ENCODE measurements around the gene PTCD3.

Gene PTCD3

DNA sequence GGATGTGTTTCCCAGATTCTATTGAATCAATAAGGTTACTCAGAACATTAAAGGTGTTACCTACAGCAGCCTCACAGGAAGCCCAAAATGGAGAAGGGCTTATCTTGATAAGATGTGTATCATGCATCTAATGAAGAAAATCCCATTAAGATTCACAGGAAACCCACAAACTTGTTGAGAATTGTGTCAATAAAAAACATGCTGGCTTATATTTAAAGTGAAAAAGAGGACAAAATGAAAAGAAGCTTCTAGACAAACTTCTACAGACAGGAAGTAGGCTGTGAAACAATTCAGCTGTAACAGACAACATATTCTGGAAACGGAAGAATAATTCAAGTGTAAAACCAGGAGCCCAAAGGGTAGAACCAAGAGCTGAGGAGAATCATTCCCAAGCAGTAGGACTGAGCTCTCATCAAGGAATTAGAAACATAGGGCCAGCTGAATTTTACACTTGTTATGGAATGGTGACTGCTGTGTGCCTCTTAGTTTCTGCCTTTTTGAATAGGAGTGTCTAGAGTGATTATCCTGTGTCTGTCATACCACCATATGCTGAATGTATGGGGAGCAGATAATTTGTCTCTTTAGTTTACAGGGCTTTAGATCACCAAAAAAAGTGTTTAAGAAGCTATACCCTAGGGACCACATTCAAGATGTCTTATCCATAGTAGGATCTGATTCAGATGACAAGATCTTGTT is 79.6 kb downstream of the PTCD3 start:
- DNase-seq (ENCODE audit: extremely low read depth, insufficient read length) = no peak
- Histone ChIP-seq H3K36me3 (ENCODE audit: control insufficient read depth, insufficient read depth, low read length) (no peaks in the 10 kb centered on the region; the same call in none of the 2 replicates), H3K4me3 (replicated peaks; ENCODE audit: low read depth, low read length) (no peak overlapping the region), H3K27me3 (replicated peaks; ENCODE audit: control insufficient read depth, insufficient read depth, low read length) (no peaks in the 10 kb centered on the region)
- TF ChIP-seq CTCF (IDR thresholded peaks at IDR 0.05; ENCODE audit: insufficient read depth, low read length, poor library complexity, severe bottlenecking) = no peak

DNA sequence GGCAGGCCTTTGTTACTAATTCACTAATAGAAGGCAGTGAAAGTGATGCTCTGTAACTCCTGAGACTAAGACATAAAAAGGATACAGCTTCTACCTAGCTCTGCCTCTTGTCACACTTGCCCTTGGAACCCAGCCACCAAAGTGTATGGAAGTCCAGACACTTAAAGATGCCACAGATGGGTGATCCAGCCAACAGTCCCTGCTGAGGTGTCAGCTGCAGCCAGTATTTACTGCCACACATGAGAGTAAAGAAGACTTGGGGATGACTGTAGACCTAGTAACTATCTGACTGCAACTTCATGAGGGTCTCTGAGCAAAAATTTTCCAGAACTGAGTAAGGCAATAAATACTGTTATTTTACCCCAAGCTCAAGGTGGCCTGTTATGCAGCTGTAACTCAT is 80.4 kb downstream of the PTCD3 start:
- DNase-seq (ENCODE audit: extremely low read depth, insufficient read length) = no peak
- TF ChIP-seq CTCF (IDR thresholded peaks at IDR 0.05; ENCODE audit: insufficient read depth, low read length, poor library complexity, severe bottlenecking) = no peak
- Histone ChIP-seq H3K27me3 (replicated peaks; ENCODE audit: control insufficient read depth, insufficient read depth, low read length) (no peaks in the 10 kb centered on the region), H3K4me3 (replicated peaks; ENCODE audit: low read depth, low read length) (no peak overlapping the region), H3K36me3 (ENCODE audit: control insufficient read depth, insufficient read depth, low read length) (no peaks in the 10 kb centered on the region; the same call in none of the 2 replicates)

- Histone ChIP-seq H3K36me3 (ENCODE audit: control insufficient read depth, insufficient read depth, low read length) (no peaks in the 10 kb centered on the region; the same call in none of the 2 replicates), H3K4me3 (replicated peaks; ENCODE audit: low read depth, low read length) (no peak overlapping the region), H3K27me3 (replicated peaks; ENCODE audit: control insufficient read depth, insufficient read depth, low read length) (no peaks in the 10 kb centered on the region)
- no peak for TF ChIP-seq CTCF (IDR thresholded peaks at IDR 0.05; ENCODE audit: insufficient read depth, low read length, poor library complexity, severe bottlenecking)
- no peak for DNase-seq (ENCODE audit: extremely low read depth, insufficient read length)
Measured at GRCh38 chr2:86189782-86190416, 83.9 kb downstream of the PTCD3 start.
